ENCODE data around the gene CCDC66.

DNA sequence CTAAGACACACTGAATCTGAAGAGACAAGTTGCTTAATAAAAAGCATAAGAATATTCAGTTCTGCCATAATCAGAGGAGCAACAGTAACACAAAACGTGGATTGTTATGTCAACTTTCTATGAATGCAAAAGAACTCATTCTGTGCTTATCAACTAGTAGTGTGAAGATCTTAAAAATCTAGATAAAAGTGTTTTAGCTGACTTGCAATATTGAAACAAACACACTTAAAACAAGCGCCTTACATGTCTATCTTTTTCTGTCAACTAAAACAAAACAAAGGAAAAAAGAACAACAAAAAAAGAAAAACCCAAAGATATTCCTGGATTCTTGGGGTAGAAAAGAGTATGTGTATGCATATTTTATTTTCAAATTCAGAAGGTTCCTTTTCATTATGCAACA, 88.4 kb downstream of the CCDC66 start:
- TF ChIP-seq, protein P1, sequence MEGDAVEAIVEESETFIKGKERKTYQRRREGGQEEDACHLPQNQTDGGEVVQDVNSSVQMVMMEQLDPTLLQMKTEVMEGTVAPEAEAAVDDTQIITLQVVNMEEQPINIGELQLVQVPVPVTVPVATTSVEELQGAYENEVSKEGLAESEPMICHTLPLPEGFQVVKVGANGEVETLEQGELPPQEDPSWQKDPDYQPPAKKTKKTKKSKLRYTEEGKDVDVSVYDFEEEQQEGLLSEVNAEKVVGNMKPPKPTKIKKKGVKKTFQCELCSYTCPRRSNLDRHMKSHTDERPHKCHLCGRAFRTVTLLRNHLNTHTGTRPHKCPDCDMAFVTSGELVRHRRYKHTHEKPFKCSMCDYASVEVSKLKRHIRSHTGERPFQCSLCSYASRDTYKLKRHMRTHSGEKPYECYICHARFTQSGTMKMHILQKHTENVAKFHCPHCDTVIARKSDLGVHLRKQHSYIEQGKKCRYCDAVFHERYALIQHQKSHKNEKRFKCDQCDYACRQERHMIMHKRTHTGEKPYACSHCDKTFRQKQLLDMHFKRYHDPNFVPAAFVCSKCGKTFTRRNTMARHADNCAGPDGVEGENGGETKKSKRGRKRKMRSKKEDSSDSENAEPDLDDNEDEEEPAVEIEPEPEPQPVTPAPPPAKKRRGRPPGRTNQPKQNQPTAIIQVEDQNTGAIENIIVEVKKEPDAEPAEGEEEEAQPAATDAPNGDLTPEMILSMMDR (conservative IDR thresholded peaks at IDR 0.05 in 1 of 2, IDR thresholded peaks at IDR 0.05 in 1 of 2; ENCODE audit: low read depth in 1 of 2, low read length in 2 of 2) = no peak
- TF ChIP-seq EZH2 (IDR thresholded peaks at IDR 0.05; ENCODE audit: low read length, missing control alignments) = no peak

All from fibroblast of lung (primary cell).